ENCODE data around the gene RAI2.

RAI2 gene

DNA sequence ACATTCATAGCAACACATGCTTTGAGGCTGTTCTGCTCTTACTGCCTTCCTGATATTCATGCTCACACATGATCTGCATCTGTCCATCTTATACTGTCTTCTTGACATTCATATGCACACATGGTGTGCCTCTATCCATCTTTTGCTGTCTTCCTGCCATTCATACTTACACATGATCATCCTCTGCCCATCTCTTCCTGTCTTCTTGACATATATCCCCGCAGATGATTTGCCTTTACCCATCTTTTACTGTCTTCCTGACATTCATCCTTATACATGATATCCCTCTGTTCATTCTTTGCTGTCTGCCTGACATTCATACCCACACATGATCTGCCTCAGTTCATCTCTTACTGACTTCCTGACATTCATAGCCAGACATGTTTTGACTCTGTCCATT is 87.0 kb downstream of the RAI2 start:
- DNase-seq, result no peak

DNA sequence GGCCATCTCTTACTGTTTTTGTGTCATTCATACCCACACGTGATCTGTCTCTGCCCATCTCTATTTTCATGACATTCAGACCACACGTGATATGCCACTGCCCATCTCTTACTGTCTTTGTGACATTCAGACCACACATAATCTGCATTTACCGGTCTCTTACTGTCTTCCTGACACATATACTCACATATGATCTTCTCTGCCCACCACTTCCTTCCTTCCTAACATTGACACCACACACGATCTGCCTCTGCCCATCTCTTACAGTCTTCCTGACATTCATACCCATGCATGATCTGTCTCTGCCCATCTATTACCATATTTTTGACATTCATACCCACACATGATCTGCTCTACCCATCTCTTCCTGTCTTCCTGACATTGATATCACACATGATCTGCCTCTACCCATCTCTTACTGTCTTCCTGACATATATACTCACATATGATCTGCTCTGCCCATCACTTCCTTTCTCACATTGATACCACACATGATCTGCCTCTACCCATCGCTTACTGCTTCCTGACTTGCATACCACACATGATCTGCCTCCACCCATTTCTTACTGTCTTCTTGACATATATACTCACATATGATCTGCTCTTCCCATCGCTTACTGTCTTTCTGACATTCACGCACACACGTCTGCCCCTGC is 87.7 kb downstream of the RAI2 start:
- no peak for DNase-seq

DNA sequence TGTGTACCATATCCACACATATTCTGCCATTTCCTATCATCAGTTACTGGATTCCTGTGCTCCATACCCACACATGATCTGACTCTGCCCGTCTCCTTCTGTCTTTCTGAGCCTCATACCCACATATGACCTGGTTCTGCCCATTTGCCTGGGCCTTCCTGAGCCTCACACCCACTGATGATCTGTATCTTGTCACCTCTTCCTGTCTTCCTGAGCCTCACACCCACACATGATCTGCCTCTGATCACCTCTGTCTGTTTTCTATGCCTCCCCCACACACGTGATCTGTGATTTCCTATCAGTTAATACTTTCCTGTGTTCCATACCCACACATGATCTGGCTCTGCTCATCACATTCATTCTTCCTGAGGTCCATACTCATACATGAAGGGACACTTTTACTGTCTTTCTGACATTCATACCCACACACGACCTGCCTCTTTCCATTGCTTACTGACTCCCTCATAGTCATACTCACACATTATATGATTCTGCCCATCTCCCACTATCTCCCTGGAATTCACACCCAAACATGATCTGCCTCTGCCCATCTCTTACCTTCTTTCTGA is 91.3 kb downstream of the RAI2 start:
- DNase-seq, result no peak

DNA sequence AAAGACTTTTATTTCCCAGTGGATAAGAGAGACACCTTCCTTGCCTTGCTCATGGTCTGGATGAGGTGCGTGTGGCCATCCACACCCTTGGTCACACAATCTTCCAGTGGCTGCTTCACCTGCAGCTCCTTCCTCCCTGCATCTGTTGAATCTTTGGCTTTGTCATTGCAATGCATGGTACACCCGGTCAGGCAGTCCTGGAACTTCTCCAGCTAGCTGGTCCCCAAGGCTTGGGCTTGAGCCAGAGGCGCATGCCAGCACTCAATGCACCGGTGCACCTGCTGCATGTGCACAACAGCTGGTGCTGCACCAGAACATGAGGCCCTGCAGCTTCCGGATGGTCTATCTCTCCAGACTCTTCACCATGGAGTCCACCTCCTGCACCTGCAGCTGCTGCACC is 92.1 kb downstream of the RAI2 start:
- no peak for DNase-seq

DNA sequence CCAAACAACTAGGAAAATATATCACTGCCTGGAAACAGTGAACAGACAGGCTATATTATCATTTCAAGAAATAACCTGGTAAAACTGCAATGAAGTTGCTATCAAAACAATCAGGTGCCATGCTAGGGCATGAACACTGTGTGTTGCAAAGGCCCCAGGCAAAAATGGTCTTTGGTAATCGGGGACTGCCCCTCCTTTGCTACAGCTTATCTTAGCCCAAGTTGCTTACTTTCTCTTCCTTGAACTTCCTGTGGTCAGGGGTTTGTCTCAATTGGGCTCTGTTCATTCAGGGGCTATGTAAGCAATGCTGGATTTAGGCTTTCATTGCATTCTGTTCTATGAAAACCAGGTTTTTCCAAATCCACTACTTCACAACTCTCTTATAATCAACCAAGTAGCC is 93.4 kb downstream of the RAI2 start:
- DNase-seq, result no peak

DNA sequence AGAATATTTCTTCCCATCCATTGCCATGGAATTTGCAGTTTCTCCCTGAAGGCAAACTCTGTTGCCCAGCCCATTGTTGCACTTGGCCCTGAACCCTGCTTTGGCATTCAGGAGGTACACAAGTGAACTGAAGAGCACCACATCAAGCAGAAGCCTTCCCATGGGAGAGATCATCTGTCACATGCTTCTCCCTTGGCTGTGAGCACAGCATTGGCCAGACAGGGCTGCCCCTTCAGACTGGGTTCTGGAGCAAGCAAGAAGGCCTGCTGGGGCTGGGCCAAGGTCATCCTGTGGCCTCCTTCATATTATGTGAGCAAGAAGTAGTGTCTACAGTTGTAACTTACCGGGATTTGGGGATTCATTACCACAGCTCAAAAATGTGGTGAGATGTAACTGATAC is 101.1 kb downstream of the RAI2 start:
- no peak for DNase-seq

DNA sequence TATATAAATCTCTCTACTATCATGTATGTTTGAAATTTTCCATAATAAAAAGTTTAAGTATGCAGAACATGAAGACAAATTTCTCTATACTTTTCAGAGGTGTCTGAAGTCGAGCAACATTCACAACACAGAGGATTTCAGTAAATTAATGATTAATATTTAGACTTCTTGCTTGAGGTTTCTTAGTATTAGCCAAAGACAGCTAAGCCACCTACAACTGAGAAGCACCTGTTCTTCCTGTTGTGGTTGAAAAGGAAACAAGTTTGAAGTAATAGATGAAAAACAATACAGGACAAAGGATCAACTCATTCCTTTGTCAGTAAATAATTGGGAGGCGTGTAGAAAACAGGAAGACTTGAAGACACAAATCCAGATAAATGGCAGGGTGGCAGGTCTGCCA is 102.7 kb downstream of the RAI2 start:
- DNase-seq, result no peak

DNA sequence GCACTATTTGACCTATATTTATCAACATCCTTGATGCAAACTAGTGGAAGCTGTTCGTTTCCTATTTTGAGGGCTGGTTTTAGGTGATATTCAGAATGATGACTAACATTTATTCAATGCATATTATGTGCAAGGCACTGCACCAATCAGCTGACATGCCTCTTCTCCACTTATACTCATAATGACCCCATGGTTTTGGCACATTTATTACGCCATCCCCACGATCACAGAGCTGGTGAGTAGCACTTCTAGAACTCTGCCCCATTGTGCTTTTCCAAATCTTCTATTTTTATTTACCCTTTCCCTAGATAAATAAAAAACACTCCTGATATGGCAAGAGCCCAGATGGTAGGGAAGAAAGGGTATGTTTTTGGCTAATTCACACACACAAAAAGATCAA is 110.7 kb downstream of the RAI2 start:
- no peak for DNase-seq

All from NCI-H82 (cell line).